GM19025 (cell line): Measurements from ENCODE around the gene MAPKAP1.

Source experiments
- ATAC-seq: cut with Tn5 transposase; IDR thresholded peaks from one replicate; pipeline ENCODE4 v1.9.1; 2021; ENCODE audit warnings: mild to moderate bottlenecking, low read depth, moderate library complexity; ENCODE audit not compliant: unreplicated experiment

The MAPKAP1 gene

GRCh38 chr9:125493881-125494652 lies 212.9 kb downstream of the MAPKAP1 start:
- no peak for ATAC-seq

GRCh38 chr9:125493384-125493783 lies 213.6 kb downstream of the MAPKAP1 start:
- no peak for ATAC-seq

- ATAC-seq = no peak
Observed at GRCh38 chr9:125492719-125493118, 214.3 kb downstream of the MAPKAP1 start.

GRCh38 chr9:125487842-125488241 lies 219.2 kb downstream of the MAPKAP1 start:
- no peak for ATAC-seq

- ATAC-seq = no peak
Observed at GRCh38 chr9:125486576-125486975, 220.4 kb downstream of the MAPKAP1 start.

- no peak for ATAC-seq
Observed at GRCh38 chr9:125486152-125486508, 220.9 kb downstream of the MAPKAP1 start.

GRCh38 chr9:125485471-125486151 lies 221.4 kb downstream of the MAPKAP1 start:
- no peak for ATAC-seq

GRCh38 chr9:125484350-125485282 lies 222.4 kb downstream of the MAPKAP1 start:
- ATAC-seq = no peak

- no peak for ATAC-seq
Observed at GRCh38 chr9:125483697-125484096, 223.3 kb downstream of the MAPKAP1 start.

- ATAC-seq = no peak
Observed at GRCh38 chr9:125479846-125480615, 227.0 kb downstream of the MAPKAP1 start.

GRCh38 chr9:125477089-125477544 lies 229.9 kb downstream of the MAPKAP1 start:
- ATAC-seq = no peak

- no peak for ATAC-seq
Observed at GRCh38 chr9:125476645-125477044, 230.4 kb downstream of the MAPKAP1 start.

- no peak for ATAC-seq
Observed at GRCh38 chr9:125475385-125475784, 231.6 kb downstream of the MAPKAP1 start.

- no peak for ATAC-seq
Observed at GRCh38 chr9:125472926-125473701, 233.9 kb downstream of the MAPKAP1 start.

GRCh38 chr9:125472562-125472925 lies 234.5 kb downstream of the MAPKAP1 start:
- no peak for ATAC-seq

- no peak for ATAC-seq
Observed at GRCh38 chr9:125470767-125471580, 236.0 kb downstream of the MAPKAP1 start.

GRCh38 chr9:125470189-125470588 lies 236.8 kb downstream of the MAPKAP1 start:
- ATAC-seq = no peak

- ATAC-seq = no peak
Observed at GRCh38 chr9:125468646-125469045, 238.4 kb downstream of the MAPKAP1 start.
